ENCODE measurements around the gene TMCC2.
A peak's percentile ranks its signal among the peaks of the same experiment; 100 is the strongest.

TMCC2 gene

DNA sequence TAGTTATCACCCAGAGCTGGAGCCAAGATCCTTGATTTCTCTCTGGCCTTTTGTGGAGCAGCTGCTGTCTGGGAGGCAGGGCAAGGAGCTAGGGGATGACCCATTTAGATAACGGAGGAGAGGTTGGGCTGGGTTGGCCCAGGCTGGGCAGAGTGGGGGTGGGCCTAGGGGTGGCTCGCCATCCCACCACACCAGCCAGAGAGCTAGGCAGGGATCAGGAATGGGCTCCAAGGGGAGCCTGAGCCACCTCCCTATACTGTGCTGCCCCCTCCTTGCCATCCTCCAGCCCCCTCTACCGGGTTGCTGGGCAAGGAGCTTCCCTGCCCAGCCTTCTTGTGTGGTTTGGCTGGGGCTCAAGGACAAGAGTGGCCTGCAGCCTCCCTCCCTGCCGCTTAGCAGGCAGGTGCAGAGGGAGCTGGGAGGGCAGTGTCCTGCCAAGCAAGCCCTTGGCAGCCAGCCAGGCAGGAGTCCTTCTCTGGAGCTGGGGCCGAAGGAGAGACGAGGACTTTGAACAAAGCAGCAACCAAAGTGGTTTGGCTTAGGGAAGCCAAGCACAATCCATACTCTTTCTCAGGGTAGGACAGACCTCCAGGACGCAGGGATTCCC is 89.7 kb downstream of the TMCC2 start:
- no peaks in the 10 kb centered on the region for H3K36me3 ChIP-seq (ENCODE audit: insufficient read depth)
- no peaks in the 10 kb centered on the region for H3K27me3 ChIP-seq (ENCODE audit: insufficient read depth, low read depth)
- H4K20me1 ChIP-seq (ENCODE audit: insufficient read depth): no peaks in the 10 kb centered on the region
- no peak overlapping the region for H3K9ac ChIP-seq
- H3K79me2 ChIP-seq (ENCODE audit: insufficient read depth, low read depth): peaks cover 11% of the 10 kb centered on the region; the same call in 1 of the 2 replicates
- no peak overlapping the region for H2AFZ ChIP-seq (ENCODE audit: low read depth)
- H3K4me2 ChIP-seq: no peak overlapping the region; the same call in 1 of the 2 replicates
- H3K27ac ChIP-seq: no peak overlapping the region
- peak overlapping the region; percentile 20 for H3K4me3 ChIP-seq (IDR thresholded peaks at IDR 0.05; ENCODE audit: insufficient read depth, low read depth, low read length)
- H3K4me1 ChIP-seq (ENCODE audit: low read depth, poor library complexity, severe bottlenecking): peaks cover 46% of the 10 kb centered on the region
- TF ChIP-seq, protein P1, sequence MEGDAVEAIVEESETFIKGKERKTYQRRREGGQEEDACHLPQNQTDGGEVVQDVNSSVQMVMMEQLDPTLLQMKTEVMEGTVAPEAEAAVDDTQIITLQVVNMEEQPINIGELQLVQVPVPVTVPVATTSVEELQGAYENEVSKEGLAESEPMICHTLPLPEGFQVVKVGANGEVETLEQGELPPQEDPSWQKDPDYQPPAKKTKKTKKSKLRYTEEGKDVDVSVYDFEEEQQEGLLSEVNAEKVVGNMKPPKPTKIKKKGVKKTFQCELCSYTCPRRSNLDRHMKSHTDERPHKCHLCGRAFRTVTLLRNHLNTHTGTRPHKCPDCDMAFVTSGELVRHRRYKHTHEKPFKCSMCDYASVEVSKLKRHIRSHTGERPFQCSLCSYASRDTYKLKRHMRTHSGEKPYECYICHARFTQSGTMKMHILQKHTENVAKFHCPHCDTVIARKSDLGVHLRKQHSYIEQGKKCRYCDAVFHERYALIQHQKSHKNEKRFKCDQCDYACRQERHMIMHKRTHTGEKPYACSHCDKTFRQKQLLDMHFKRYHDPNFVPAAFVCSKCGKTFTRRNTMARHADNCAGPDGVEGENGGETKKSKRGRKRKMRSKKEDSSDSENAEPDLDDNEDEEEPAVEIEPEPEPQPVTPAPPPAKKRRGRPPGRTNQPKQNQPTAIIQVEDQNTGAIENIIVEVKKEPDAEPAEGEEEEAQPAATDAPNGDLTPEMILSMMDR (conservative IDR thresholded peaks at IDR 0.05; ENCODE audit: low read depth, low read length): no peak

- no peak overlapping the region for H3K27ac ChIP-seq
- H2AFZ ChIP-seq (ENCODE audit: low read depth): no peak overlapping the region
- TF ChIP-seq, protein P1 (conservative IDR thresholded peaks at IDR 0.05; ENCODE audit: low read depth, low read length): no peak
- no peaks in the 10 kb centered on the region for H3K36me3 ChIP-seq (ENCODE audit: insufficient read depth)
- peak overlapping the region; percentile 94; the same call in 1 of the 2 replicates for H3K4me2 ChIP-seq
- no peaks in the 10 kb centered on the region for H3K27me3 ChIP-seq (ENCODE audit: insufficient read depth, low read depth)
- peaks cover 11% of the 10 kb centered on the region; the same call in 1 of the 2 replicates for H3K79me2 ChIP-seq (ENCODE audit: insufficient read depth, low read depth)
- no peak overlapping the region for H3K9ac ChIP-seq
- H4K20me1 ChIP-seq (ENCODE audit: insufficient read depth): no peaks in the 10 kb centered on the region
- H3K4me3 ChIP-seq (IDR thresholded peaks at IDR 0.05; ENCODE audit: insufficient read depth, low read depth, low read length): no peak overlapping the region
- H3K4me1 ChIP-seq (ENCODE audit: low read depth, poor library complexity, severe bottlenecking): peaks cover 46% of the 10 kb centered on the region
Measured at GRCh38 chr1:205318231-205318991, 90.7 kb downstream of the TMCC2 start.

DNA sequence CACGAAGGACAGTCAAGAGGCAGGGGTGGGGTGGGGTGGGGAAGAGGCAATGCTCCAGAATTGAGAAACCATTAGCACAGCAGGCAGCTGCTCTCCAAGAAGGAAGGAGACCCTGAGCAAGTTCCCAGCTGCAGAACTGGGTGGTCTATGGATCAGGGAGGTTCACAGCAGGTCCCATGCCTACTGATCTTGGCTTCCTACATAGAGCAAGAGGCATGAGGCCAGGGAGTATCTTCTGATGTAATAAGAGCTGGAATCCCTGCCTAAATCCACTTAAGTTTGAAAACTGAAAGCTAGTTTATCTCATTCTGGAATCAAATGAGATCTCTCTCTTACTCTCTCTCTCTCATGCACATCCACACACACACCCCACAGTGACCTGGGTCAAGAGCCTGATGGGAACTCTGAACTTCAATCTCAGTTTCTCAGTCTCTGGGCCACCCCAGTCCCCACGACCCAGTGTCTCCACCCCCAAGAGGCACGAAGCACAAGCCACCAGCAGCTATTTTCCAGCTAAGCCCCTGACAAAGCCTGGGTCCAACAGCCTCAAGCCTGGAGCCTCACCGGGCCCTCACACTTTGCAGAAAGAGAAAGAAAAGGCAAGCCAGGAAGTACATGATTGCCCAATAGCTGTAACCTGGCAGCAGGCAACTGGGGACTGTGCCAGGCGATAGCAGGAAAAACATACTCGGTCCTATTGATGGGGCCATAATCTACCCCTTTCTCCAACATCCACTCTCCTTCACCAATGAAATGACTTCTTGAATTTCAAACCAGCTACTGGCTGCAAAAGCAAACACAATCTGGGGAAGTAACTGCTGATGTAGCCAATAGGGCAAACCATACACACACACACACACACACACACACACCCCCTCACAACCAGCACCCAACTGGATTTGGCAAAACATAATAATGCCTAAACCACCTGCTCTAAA is 91.6 kb downstream of the TMCC2 start:
- H3K9ac ChIP-seq: no peak overlapping the region
- peak overlapping the region; percentile 11; the same call in 1 of the 2 replicates for H3K27ac ChIP-seq
- H3K79me2 ChIP-seq (ENCODE audit: insufficient read depth, low read depth): peaks cover 11% of the 10 kb centered on the region; the same call in 1 of the 2 replicates
- TF ChIP-seq, protein P1 (conservative IDR thresholded peaks at IDR 0.05; ENCODE audit: low read depth, low read length): no peak
- peaks cover 49% of the 10 kb centered on the region for H3K4me1 ChIP-seq (ENCODE audit: low read depth, poor library complexity, severe bottlenecking)
- no peaks in the 10 kb centered on the region for H3K36me3 ChIP-seq (ENCODE audit: insufficient read depth)
- H2AFZ ChIP-seq (ENCODE audit: low read depth): peak overlapping the region; percentile 43; the same call in 1 of the 2 replicates
- H3K4me2 ChIP-seq: peak overlapping the region; percentile 94
- no peaks in the 10 kb centered on the region for H3K27me3 ChIP-seq (ENCODE audit: insufficient read depth, low read depth)
- no peak overlapping the region for H3K4me3 ChIP-seq (IDR thresholded peaks at IDR 0.05; ENCODE audit: insufficient read depth, low read depth, low read length)
- no peaks in the 10 kb centered on the region for H4K20me1 ChIP-seq (ENCODE audit: insufficient read depth)
